Vagina (tissue), 2 donors: ENCODE data around the gene ATP8A2. TPM values are rescaled to one million over a fixed set of nuclear protein-coding genes. Genes with fewer than 3 reads are reported as not detected.

Experiments used
- DNase-seq, 2 donors: peaks; one replicate each; pipeline ENCODE4 v3.0.0-alpha.2; 2017; ENCODE audit errors: extremely low spot score in 2 of 2
- H3K27ac ChIP-seq: fragments of 200-600 bp; sonication (generic); one replicate; pipeline ENCODE4 v1.5.1; 2019
- H3K27me3 ChIP-seq: fragments of 200-600 bp; sonication (generic); one replicate; pipeline ENCODE4 v1.5.1; 2019
- H3K36me3 ChIP-seq, 2 donors: fragments of 200-600 bp; sonication (generic); one replicate each; pipeline ENCODE4 v1.5.1; 2017 to 2019
- H3K4me1 ChIP-seq: fragments of 200-600 bp; sonication (generic); one replicate; pipeline ENCODE4 v1.5.1; 2019
- H3K4me3 ChIP-seq, 2 donors: fragments of 200-600 bp; sonication (generic); 1 replicate in 1 of 2; 2 replicates in 1 of 2; pipeline ENCODE4 v1.5.1; 2016 to 2019
- H3K9me3 ChIP-seq: fragments of 200-600 bp; sonication (generic); one replicate; pipeline ENCODE4 v1.5.1; 2019
- POLR2A ChIP-seq, 2 donors: fragments of 450-650 bp; IDR thresholded peaks; one replicate each; pipeline ENCODE4 v1.6.1; 2017; ENCODE audit warnings: antibody characterized with exemption in 2 of 2, mild to moderate bottlenecking in 2 of 2, moderate library complexity in 2 of 2
- POLR2AphosphoS5 ChIP-seq, 2 donors: sonication (generic); formaldehyde crosslinking; IDR thresholded peaks; one replicate each; pipeline ENCODE4 v1.9.0; 2017; ENCODE audit warnings: antibody characterized with exemption in 2 of 2, mild to moderate bottlenecking in 2 of 2, low read depth in 1 of 2; ENCODE audit not compliant: insufficient read depth in 1 of 2
- intact Hi-C: fragments of 100-400 bp; cut with DNase I; formaldehyde crosslinking; loops from one replicate; pipeline ENCODE4 v1.15.1; 2023
- total RNA-seq: library from RNA; depleted of rRNA; stranded (reverse); fragments of >200 nt; gene quantifications from one replicate; pipeline ENCODE4 v1.2.3, GENCODE V29; 2016
- TF ChIP-seq, protein P1 (sequence below), 3 experiments: fragments of 450-650 bp in 2 of 3; fragments of 200-600 bp in 1 of 3; sonication (generic) in 1 of 3; IDR thresholded peaks; one replicate each; pipeline ENCODE4 v1.5.1; 2017 to 2019; ENCODE audit warnings: antibody characterized with exemption in 3 of 3, mild to moderate bottlenecking in 2 of 3, moderate library complexity in 2 of 3

The ATP8A2 gene
- total RNA-seq, 1 donor from 2014 or later: 1.5 TPM

DNA sequence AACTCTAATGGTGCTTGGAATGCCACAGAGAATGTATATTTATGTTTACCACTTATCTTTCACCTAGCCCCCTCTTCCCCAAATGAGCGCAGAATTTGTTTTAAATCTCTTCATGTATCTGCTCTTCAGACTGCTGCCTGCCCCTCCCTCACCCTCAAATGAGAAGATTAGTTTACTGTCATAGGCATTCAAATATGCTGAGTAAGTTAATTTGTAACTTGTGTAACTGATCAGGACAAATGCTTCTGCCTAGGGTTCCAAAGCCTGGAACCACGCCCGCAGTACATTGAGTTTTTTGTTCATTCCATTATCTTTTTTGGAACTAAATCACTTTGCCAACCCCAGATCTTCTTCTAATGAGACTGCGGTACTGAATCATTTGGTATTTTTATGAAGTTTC, 74.5 kb downstream of the ATP8A2 start:
- Histone ChIP-seq H3K36me3 (no peaks in the 10 kb centered on the region), H3K4me1 (no peaks in the 10 kb centered on the region), H3K4me3 (no peak overlapping the region), H3K27ac (no peak overlapping the region), H3K9me3 (no peaks in the 10 kb centered on the region), H3K27me3 (no peaks in the 10 kb centered on the region)
- intact Hi-C loops: no loop called here
- TF ChIP-seq POLR2AphosphoS5 (IDR thresholded peaks at IDR 0.05; ENCODE audit: insufficient read depth in 1 of 2, low read depth in 1 of 2) (no peak), POLR2A (IDR thresholded peaks at IDR 0.05) (no peak)
- TF ChIP-seq, protein P1, sequence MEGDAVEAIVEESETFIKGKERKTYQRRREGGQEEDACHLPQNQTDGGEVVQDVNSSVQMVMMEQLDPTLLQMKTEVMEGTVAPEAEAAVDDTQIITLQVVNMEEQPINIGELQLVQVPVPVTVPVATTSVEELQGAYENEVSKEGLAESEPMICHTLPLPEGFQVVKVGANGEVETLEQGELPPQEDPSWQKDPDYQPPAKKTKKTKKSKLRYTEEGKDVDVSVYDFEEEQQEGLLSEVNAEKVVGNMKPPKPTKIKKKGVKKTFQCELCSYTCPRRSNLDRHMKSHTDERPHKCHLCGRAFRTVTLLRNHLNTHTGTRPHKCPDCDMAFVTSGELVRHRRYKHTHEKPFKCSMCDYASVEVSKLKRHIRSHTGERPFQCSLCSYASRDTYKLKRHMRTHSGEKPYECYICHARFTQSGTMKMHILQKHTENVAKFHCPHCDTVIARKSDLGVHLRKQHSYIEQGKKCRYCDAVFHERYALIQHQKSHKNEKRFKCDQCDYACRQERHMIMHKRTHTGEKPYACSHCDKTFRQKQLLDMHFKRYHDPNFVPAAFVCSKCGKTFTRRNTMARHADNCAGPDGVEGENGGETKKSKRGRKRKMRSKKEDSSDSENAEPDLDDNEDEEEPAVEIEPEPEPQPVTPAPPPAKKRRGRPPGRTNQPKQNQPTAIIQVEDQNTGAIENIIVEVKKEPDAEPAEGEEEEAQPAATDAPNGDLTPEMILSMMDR (IDR thresholded peaks at IDR 0.05): no peak
- DNase-seq: no peak

DNA sequence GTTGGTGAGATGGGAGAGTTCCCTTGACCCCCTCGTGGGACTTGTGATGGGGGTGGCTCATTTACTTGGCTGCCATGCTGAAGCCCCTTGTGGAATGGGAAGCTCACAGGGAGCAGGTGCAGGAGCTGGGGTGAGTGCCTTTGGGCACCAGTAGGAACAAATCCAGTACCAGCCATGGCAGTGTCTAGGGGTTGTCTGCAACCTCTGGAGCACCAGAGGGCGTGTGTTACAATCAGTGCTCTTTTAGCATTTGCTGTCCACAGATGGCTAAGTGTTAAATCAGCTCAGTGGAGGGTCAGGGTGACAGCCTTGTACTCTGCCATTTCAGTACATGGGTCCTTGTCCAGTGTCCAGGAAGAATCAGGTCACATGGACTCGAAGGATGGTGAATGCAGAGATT, 75.6 kb downstream of the ATP8A2 start:
- H3K36me3 ChIP-seq: no peaks in the 10 kb centered on the region
- TF ChIP-seq POLR2A (IDR thresholded peaks at IDR 0.05) (no peak), POLR2AphosphoS5 (IDR thresholded peaks at IDR 0.05; ENCODE audit: insufficient read depth in 1 of 2, low read depth in 1 of 2) (no peak)
- TF ChIP-seq, protein P1 (IDR thresholded peaks at IDR 0.05): no peak
- no peaks in the 10 kb centered on the region for H3K4me1 ChIP-seq
- intact Hi-C loops: no loop called here
- H3K4me3 ChIP-seq: no peak overlapping the region
- no peaks in the 10 kb centered on the region for H3K27me3 ChIP-seq
- H3K27ac ChIP-seq: no peak overlapping the region
- DNase-seq: no peak
- no peaks in the 10 kb centered on the region for H3K9me3 ChIP-seq

DNA sequence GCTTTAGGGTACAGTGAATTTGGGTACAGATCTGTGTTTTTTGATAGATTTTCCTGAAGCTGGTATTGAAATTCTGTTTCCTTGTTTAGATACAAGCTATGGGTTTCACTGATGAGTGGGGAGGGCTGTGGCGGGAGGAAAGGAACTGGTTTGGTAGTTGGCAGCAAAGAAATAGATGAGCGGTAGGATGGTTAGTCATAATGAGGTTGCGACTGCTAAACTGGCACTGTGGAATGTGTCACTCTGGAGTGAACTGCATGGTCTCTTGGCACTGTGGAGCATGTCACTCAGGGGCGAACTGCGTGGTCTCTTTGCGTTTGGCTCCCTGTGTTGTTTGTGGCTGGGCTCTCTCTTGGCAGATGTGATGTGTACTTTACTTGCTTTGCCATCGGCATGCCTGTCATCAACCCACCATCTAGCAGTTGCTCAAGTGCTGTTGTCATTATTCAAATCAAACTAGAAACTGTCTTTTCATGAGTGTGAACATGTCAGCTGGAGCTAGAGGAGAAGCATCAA, 82.1 kb downstream of the ATP8A2 start:
- TF ChIP-seq, protein P1 (IDR thresholded peaks at IDR 0.05): no peak
- TF ChIP-seq POLR2A (IDR thresholded peaks at IDR 0.05): no peak
- intact Hi-C loops: no loop called here
- Histone ChIP-seq H3K27ac (no peak overlapping the region), H3K9me3 (no peaks in the 10 kb centered on the region), H3K27me3 (no peaks in the 10 kb centered on the region), H3K36me3 (no peaks in the 10 kb centered on the region), H3K4me3 (no peak overlapping the region), H3K4me1 (no peaks in the 10 kb centered on the region)
- no peak for DNase-seq

DNA sequence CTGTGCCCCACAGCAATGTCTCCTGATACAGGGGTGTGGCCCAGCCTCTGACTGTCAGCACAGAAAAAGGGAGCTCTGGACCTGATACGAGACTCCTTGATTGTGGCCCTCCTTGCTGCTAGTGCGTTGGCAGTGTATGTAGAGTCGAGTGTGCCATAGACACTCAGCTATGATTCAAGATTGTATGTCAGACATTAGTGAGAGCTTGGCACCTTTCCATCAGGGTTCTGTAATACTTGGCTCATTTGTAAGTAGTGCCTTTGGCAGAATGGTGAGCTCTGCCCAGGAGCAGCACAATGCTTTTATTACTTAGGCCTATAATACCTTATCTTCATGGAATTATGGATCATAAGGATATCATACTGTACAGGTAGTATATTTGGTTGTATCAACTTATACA, 83.4 kb downstream of the ATP8A2 start:
- H3K4me1 ChIP-seq: no peaks in the 10 kb centered on the region
- intact Hi-C loops: no loop called here
- no peaks in the 10 kb centered on the region for H3K36me3 ChIP-seq
- H3K27ac ChIP-seq: no peak overlapping the region
- H3K9me3 ChIP-seq: no peaks in the 10 kb centered on the region
- DNase-seq: no peak
- no peak overlapping the region for H3K4me3 ChIP-seq
- TF ChIP-seq, protein P1 (IDR thresholded peaks at IDR 0.05): no peak
- TF ChIP-seq POLR2A (IDR thresholded peaks at IDR 0.05): no peak
- TF ChIP-seq POLR2AphosphoS5 (IDR thresholded peaks at IDR 0.05; ENCODE audit: insufficient read depth in 1 of 2, low read depth in 1 of 2): no peak
- H3K27me3 ChIP-seq: no peaks in the 10 kb centered on the region

DNA sequence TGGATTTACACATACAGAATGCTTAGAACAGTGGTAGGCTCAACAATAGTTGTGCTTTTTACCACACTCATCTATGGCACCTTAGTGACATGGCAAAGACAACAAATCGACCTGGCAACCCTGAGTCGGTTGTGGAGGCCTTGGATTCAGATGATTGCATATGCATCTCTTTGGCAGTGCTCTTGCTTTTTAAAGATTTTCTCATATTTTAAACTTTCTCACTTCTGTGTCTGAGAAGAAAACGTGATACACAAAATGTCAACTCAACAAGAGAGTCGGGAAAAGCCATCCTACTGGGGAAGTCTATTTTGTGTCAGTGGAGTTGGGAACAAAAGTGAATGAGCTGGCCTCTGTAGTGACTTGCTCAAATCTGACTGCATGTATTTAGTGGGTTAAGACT, 85.8 kb downstream of the ATP8A2 start:
- Histone ChIP-seq H3K27ac (no peak overlapping the region), H3K9me3 (no peaks in the 10 kb centered on the region), H3K4me3 (no peak overlapping the region), H3K27me3 (no peaks in the 10 kb centered on the region), H3K4me1 (no peaks in the 10 kb centered on the region), H3K36me3 (no peaks in the 10 kb centered on the region)
- intact Hi-C loops: no loop called here
- no peak for DNase-seq
- TF ChIP-seq POLR2AphosphoS5 (IDR thresholded peaks at IDR 0.05; ENCODE audit: insufficient read depth in 1 of 2, low read depth in 1 of 2) (no peak), POLR2A (IDR thresholded peaks at IDR 0.05) (no peak)
- TF ChIP-seq, protein P1 (IDR thresholded peaks at IDR 0.05): no peak
